HuH-7.5 (cell line): ENCODE results near the gene CORO2B.

Experiments used
- DNase-seq: peaks from one replicate; pipeline ENCODE4 v3.0.0; 2011; ENCODE audit warnings: low spot score

The CORO2B gene

GRCh38 chr15:68609629-68610028, 30.8 kb downstream of the CORO2B start:
- DNase-seq = no peak

DNA sequence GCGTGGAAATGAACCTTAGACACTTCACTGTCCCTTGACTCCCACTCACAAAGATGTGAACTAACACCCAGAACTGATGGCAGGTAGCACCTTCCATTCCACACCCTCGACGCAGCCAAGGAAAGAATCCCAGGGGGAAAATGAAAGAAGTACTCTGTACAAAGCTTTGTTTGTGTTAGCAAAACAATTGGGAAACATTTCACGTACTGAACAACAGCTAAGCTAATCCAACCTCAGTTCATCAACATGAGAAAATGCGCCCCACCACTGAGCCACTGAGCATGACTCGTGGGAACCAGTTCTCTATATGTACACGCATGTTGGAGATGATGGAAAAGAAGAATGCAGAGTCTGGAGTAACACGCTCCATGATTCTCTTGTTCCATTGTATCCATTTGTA, 32.0 kb downstream of the CORO2B start:
- no peak for DNase-seq

DNA sequence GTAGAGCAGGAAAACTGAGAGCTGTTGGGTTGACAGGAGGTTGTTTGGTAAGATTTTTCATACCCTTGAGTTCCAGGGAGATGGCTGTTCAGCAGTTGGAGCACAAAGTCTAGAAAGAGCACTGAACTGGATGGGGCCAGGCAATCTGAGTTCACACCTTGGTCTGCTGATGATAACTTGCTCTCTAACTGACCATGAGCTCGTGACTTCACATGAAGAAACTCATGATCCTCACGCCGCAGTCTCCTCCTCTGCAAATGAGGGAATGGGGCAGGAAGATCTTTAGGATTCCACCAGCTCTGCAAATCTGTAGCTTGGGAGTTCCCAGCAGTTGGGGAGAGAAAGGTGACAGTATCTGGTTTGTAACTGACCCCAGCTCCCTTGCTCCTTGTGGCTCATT, 33.7 kb downstream of the CORO2B start:
- DNase-seq = no peak

- no peak for DNase-seq
These were observed 34.4 kb downstream of the CORO2B start for GRCh38 chr15:68612979-68613740.

DNA sequence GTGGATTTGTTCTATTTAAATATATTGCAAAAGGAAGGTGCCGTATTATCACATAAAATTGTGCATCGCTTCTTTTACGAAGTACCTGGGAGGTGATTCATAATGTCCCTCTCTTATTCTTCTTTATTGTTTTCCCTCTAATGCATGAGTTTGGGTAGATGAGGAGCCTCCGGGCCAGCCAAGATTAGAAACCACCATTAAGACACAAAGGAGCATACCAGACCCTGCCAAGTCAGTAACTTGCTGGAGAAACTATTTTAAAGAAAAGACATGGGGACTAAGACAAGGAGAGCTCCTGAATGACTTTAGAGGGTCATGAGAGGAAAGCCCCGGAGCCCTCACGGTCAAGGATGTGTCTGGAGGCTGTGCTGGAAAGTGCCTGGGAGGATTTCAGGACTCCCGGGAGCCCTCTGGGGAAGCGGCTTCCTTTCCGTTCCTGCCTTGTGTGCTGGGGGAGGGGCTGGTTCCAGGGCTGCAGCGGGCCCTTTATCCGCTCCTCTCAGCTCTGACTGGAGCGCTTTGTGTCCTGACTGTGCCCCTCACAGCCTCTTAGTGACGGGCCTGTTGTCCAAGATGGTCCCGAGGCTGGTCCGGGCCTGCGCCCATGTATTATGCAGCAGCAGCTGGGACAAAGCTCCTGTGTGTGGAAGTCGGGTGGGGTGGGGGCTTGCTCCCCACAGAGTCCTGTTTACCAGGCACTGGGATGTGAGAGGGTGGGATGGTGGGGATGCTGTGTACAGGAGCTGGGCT, 35.7 kb downstream of the CORO2B start:
- DNase-seq = no peak

DNA sequence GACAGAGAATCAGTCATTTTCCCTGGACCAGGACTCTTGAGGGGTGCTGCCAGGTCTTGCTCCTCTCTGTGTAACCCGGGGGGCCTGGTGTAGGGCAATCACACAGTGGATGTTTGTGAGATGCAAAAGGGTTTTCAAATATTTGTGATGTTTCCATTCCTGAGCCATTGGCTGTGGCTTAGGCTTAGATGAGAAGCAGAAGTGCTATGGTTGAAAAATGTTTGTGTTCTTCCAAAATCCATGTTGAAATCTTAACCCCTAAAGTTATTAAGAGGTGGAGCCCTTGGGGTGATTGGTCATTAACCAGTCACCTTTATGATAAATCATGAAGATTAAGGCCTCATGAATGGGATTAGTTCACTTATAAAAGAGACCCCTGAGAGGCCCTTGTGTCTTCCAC, 36.5 kb downstream of the CORO2B start:
- DNase-seq = no peak

- DNase-seq = no peak
These were observed 37.0 kb downstream of the CORO2B start for GRCh38 chr15:68615811-68616210.

GRCh38 chr15:68616397-68616796, 37.6 kb downstream of the CORO2B start:
- DNase-seq = no peak

DNA sequence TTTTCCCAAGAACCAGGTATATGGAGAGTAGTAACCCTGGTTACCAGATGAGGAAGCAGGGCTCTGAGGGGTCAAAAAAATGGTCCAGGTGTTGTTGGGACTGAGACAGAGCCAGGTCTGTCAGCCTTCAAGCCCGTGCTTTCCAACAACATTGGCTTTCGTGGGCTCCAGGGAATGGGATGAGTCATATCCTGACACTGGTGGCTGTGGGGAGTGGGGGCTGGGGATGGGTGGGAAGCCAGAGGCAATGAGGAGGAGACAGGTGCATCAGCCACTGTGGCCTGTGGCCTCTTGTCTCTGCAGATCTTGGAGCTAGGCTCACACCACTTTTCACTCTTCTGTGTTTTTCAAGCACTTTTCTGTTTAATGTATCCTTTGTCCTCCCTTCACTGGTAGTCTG, 38.2 kb downstream of the CORO2B start:
- no peak for DNase-seq

DNA sequence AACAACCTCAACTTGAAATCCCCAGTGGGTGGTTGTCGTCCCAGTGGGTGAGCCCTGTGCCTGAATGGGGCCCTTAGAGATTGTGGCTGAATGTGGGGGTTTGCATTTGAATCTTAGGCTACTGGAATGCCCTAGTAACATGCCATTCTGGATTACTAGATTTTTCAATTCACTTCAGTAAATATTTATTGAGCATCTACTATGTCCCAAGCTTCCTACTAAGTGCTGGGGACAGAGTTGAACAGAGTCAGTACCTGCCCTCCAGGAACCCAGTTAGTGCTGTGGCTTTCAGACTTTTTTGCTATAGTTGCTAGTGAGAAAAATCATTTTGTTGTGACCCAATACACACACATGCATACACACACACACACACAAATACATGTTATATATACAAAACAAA, 39.0 kb downstream of the CORO2B start:
- no peak for DNase-seq

GRCh38 chr15:68618394-68618793, 39.6 kb downstream of the CORO2B start:
- DNase-seq = no peak

DNA sequence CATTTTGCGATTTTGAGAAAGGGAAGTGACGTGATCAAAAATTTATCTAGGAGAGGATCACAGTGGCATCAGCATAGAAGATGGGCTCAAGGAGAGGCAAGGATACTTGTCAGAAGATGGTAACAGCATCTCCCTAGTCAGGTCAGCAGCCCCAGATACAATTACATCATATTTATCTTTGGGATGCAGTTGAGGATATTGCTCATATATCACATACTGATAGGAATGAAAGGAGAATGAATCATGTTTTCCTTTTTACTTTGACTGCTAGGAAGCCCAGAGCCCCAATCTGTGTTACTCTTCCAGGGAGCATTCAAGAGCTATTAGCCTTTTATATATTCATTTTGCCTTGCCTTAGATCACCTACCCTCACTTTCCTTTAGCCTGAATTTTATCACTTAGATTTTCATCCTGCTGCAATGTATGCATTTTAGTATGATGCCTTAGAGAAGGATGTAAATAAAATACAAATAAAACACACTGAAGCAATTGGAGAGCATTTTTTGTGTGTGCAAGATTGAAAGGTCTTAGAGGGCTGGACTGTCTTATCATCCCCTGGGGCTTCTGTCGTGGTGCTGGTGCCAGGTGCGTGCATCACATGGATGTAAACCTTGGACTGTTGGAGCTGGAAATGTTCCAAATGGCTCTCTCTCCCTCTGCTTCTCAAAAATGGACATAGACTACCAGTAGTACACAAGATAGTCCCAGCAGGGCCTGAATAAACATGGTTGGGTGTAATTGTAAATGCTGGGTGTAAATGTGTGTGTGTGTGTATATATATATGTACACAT, 40.3 kb downstream of the CORO2B start:
- no peak for DNase-seq

GRCh38 chr15:68620721-68621527, 42.1 kb downstream of the CORO2B start:
- DNase-seq = no peak

DNA sequence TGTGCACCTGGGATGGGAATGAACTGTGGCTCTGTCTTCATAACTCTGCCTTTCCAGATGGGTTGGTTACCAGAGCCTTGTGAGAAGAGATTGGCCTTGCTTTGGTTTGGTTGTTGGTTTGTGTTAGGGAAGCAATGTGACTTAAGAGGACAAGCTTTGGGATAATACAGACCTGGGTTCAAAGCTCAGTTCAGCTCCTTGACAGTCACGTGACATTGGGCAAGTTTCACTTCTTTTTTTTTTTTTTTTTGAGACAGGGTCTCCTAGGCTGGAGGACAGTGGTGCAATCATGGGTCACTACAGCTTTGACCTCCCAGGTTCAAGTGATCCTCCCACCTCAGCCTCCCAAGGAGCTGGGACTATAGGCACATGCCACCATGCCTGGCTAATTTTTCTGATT, 42.7 kb downstream of the CORO2B start:
- DNase-seq = no peak

DNA sequence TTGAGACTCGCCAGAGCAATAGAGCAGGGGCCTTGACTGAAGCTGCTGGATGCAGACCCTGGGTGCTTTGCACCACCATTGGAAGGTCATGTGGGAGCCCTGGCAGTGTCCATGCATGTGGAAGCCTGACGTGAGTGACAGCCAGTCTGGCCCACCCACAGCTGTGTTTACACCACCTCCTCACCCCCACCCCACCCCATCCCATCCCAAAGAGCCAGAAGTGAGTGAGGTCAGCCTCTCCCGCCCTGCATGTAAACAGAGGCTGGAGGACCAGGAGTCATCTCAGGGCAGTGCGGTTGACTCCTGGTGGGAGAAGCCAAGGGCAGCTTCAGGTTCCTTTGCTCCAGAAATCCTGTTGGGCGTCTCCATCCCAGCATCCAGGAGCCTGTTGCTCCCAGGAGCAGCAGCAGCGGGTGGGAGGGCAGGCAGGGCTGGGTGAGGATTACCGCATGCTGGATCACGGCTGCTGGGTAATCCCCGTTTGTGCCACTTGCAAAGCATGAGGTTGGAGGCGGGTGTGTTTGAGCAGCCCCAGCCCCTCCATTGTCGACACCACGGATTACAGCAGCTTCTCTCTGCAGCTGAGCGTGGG, 44.6 kb downstream of the CORO2B start:
- DNase-seq = no peak

DNA sequence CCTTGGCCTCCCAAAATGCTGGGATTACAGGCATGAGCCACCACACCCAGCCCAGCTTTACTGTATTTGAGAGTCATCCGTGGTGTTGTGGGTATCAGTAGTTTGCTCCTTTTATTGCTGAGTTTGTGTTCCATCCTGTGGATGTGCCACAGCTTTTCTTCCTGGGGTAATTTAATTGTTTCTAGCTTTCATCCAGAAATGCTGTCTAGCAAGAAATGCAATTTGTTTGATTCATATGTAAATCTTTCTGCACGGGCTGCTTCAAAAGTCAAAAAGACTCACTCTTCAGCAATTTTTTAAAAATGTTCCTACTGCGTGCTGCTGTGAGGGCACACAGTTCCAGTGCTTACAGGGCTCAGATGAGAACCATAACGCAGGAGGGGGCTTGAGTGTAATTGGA, 47.1 kb downstream of the CORO2B start:
- no peak for DNase-seq

DNA sequence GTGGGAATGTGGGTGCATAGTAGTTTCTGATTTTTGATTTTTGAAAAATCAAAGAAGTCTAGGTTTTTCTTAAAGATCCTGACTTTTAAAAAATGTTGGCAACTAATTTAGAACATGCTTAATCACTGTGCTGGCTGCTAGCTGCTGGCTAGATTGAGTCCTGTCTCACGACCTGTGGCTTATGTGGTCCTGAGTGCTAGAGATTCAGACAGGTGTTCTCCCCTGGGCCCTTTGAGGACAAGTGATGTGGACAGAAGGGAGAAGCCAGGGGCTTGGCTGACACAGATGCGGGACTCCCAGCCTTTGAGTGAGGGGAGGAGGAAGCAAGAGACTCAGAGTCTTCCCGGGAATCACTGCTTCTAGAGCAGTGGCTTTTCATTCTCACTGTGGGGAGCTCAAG, 47.5 kb downstream of the CORO2B start:
- DNase-seq = no peak

GRCh38 chr15:68626739-68627138, 47.9 kb downstream of the CORO2B start:
- DNase-seq = no peak

GRCh38 chr15:68627476-68627875, 48.7 kb downstream of the CORO2B start:
- no peak for DNase-seq

- no peak for DNase-seq
These were observed 49.2 kb downstream of the CORO2B start for GRCh38 chr15:68627995-68628394.

DNA sequence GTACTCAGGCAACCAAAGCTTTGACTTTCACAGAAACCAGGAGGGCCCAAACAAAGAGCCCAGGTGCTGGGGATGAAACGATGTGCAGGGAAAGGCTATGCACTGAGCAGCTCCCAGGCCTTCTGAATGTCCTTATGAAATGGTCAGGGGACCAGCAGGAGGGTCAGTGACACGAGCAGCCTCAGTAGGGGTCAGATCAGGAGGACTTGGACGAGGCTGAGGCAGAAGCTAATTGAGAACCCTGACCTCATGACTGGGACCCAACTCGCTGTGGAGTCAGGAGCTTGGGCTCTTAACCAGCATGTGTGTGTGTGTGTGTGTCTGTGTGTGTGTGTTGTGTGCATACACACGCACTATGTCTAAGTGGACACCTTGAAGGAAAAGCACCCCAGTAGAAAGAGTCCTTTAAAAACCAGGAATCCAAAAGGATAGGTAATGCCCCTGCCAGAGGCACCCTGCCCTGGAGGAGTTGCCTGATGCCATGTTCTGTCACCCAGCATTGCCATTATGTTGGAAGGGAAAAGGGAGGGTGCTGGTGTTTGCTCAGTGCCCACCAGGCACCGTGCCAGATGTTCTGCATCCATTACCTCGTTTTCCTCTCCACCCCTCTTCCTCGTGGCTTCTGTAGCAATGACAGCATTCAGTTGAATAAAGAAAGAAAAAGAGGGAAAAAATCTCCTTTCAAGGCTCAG, 50.9 kb downstream of the CORO2B start:
- DNase-seq = no peak
